ENCODE data around the gene ARRB1. TPM values are rescaled to one million over a fixed set of nuclear protein-coding genes. Genes with fewer than 3 reads are reported as not detected.
A peak's percentile ranks its signal among the peaks of the same experiment; 100 is the strongest.

Gene ARRB1
- total RNA-seq, 1 experiment from 2014 or later: 219 TPM

DNA sequence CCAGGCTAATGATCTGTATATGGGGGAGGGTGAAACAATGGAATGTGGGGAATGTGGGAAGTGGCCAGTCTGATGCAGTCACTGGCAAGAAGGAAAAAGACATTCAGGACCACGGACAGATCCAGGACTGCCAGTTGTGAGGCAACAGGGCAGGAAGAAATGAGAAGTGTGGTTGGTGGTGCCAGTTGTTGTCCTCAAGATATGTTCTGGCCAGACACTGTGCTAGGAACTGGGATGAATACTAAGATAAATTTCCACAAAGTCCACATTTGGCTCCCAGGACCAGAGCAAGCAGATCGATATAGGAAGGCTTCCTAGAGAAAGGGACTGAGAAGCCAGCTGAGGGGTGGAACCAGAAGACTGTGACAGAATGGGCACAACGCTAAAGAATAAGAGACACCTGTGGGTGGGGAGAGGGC lies 117.7 kb downstream of the ARRB1 start:
- ChIA-PET CTCF (no interaction called here), POLR2A (no interaction called here)
- Histone ChIP-seq H3K4me3 (ENCODE audit: low read depth in 2 of 2, low read length in 2 of 2) (no peak overlapping the region), H3K36me3 (ENCODE audit: control insufficient read depth, insufficient read depth, low read length) (no peaks in the 10 kb centered on the region), H3K9me3 (ENCODE audit: control insufficient read depth, insufficient read depth, low read depth, low read length) (no peaks in the 10 kb centered on the region), H3K27ac (ENCODE audit: low read length) (no peak overlapping the region), H3K4me1 (ENCODE audit: control insufficient read depth, insufficient read depth, low read length) (no peaks in the 10 kb centered on the region), H3K27me3 (ENCODE audit: control insufficient read depth, insufficient read depth, low read length) (no peaks in the 10 kb centered on the region)
- ATAC-seq: no peak
- no TSS peak for BruUV-seq (replicated peaks)
- in situ Hi-C loops (cut with HindIII; ENCODE audit: low pct_unique_long_range_greater_than_20kb, low sequenced_read_pairs) (loop anchor here (25.0 kb wide), 1 partner anchor 221 kb away; no protein-coding TSS in a partner anchor), intact Hi-C loops (cut with micrococcal nuclease; ENCODE audit: unreplicated experiment) (no loop called here)
- DNase-seq (ENCODE audit: low read depth, low spot score): no peak
- TF ChIP-seq REST (IDR thresholded peaks at IDR 0.05; ENCODE audit: insufficient read depth in 1 of 2, low read depth in 2 of 2, low read length in 1 of 2) (peak; percentile 96 to 97), CTCF (IDR thresholded peaks at IDR 0.05) (no peak)

DNA sequence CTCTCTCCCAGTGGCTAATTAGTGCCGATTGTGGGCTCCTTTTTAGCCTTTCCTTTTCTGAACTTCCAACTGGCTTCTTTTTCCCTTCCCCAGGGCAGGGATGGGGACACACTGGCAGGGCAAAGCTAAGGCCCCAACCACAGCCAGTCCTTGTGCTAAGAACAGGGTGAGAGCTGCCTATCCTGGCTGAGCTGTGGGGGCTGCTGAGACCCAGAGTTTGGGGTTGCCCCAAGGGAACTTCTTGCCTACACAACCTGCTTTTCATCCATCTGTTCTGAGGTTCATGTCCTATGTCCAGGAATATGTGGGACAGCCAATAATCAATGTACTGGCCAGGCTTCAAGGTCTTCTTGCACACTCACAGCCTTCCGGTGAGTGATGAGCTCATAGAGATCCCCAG lies 120.8 kb downstream of the ARRB1 start:
- H3K27me3 ChIP-seq (ENCODE audit: control insufficient read depth, insufficient read depth, low read length): no peaks in the 10 kb centered on the region
- ATAC-seq: no peak
- TF ChIP-seq POLR2AphosphoS5 (IDR thresholded peaks at IDR 0.05; ENCODE audit: low read depth, low read length) (no peak), TCF7L2 (IDR thresholded peaks at IDR 0.05; ENCODE audit: low read depth, low read length) (no peak), REST (IDR thresholded peaks at IDR 0.05; ENCODE audit: insufficient read depth in 1 of 2, low read depth in 2 of 2, low read length in 1 of 2) (no peak), CTCF (IDR thresholded peaks at IDR 0.05) (no peak), SIN3A (IDR thresholded peaks at IDR 0.05; ENCODE audit: borderline replicate concordance, insufficient read depth, low read depth, low read length) (no peak)
- no peak overlapping the region for H3K4me3 ChIP-seq (ENCODE audit: low read depth in 2 of 2, low read length in 2 of 2)
- DNase-seq (ENCODE audit: low read depth, low spot score): no peak
- intact Hi-C loops (cut with micrococcal nuclease; ENCODE audit: unreplicated experiment) (no loop called here), in situ Hi-C loops (cut with HindIII; ENCODE audit: low pct_unique_long_range_greater_than_20kb, low sequenced_read_pairs) (loop anchor here (25.0 kb wide), 1 partner anchor 218 kb away; no protein-coding TSS in a partner anchor)
- ChIA-PET CTCF (interaction anchor here (0.6 kb wide), 1 partner anchor 25 kb away, joined by 3 read pairs; no protein-coding TSS in a partner anchor), POLR2A (no interaction called here)
- no peaks in the 10 kb centered on the region for H3K4me1 ChIP-seq (ENCODE audit: control insufficient read depth, insufficient read depth, low read length)
- H3K36me3 ChIP-seq (ENCODE audit: control insufficient read depth, insufficient read depth, low read length): no peaks in the 10 kb centered on the region
- no peak overlapping the region for H3K27ac ChIP-seq (ENCODE audit: low read length)
- no peaks in the 10 kb centered on the region for H3K9me3 ChIP-seq (ENCODE audit: control insufficient read depth, insufficient read depth, low read depth, low read length)
- no TSS peak for BruUV-seq (replicated peaks)
